Activated T-cell treated with anti-CD3 and anti-CD28 coated beads, Interleukin-2, amount 50 U/mL, for 24 hours (primary cell): Measurements from ENCODE around the gene SETDB2.
A peak's percentile ranks its signal among the peaks of the same experiment; 100 is the strongest.

Experiments used
- DNase-seq: peaks from one replicate; pipeline ENCODE4 v3.0.0-alpha.2; 2020
- H3K27ac Mint-ChIP-seq: 2 replicates; pipeline ENCODE4 v1.8.0; 2020; ENCODE audit warnings: mild to moderate bottlenecking, mixed read lengths
- H3K27me3 Mint-ChIP-seq: 2 replicates; pipeline ENCODE4 v1.8.0; 2020; ENCODE audit warnings: mixed read lengths
- H3K36me3 Mint-ChIP-seq: 2 replicates; pipeline ENCODE4 v1.8.0; 2020; ENCODE audit warnings: low read depth, mixed read lengths
- H3K4me1 Mint-ChIP-seq: 2 replicates; pipeline ENCODE4 v1.8.0; 2020; ENCODE audit warnings: low read depth, mixed read lengths
- H3K4me3 Mint-ChIP-seq: 2 replicates; pipeline ENCODE4 v1.8.0; 2020; ENCODE audit warnings: mild to moderate bottlenecking, moderate library complexity, mixed read lengths
- H3K9me3 Mint-ChIP-seq: 2 replicates; pipeline ENCODE4 v1.8.0; 2020; ENCODE audit warnings: mixed read lengths

SETDB2 gene

GRCh38 chr13:49443704-49444523 is at the start of gene SETDB2, which contains the start of gene CAB39L:
SETDB2 (plus strand) TSS chr13:49444274; CDS start chr13:49451894, 7,620 bp downstream.
CAB39L (minus strand) TSS chr13:49444064; CDS start chr13:49382910, 61,154 bp downstream.
- peaks cover 62% of the 10 kb centered on the region for H3K4me1 Mint-ChIP-seq
- peak; percentile 98 for DNase-seq
- peaks cover 39% of the 10 kb centered on the region for H3K36me3 Mint-ChIP-seq
- no peaks in the 10 kb centered on the region for H3K27me3 Mint-ChIP-seq
- peaks cover 2% of the 10 kb centered on the region for H3K9me3 Mint-ChIP-seq
- peak within 1 kb of the TSS; percentile 90 for H3K4me3 Mint-ChIP-seq
- H3K27ac Mint-ChIP-seq: peak within 1 kb of the TSS; percentile 96

GRCh38 chr13:49395451-49395865 is 48.6 kb upstream of the SETDB2 start:
- Mint-ChIP-seq H3K36me3 (no peaks in the 10 kb centered on the region), H3K9me3 (no peaks in the 10 kb centered on the region), H3K27ac (no peak overlapping the region), H3K27me3 (no peaks in the 10 kb centered on the region), H3K4me3 (no peak overlapping the region), H3K4me1 (no peaks in the 10 kb centered on the region)
- no peak for DNase-seq

- H3K9me3 Mint-ChIP-seq: no peaks in the 10 kb centered on the region
- H3K36me3 Mint-ChIP-seq: no peaks in the 10 kb centered on the region
- H3K4me3 Mint-ChIP-seq: no peak overlapping the region
- no peaks in the 10 kb centered on the region for H3K27me3 Mint-ChIP-seq
- no peak overlapping the region for H3K27ac Mint-ChIP-seq
- DNase-seq: no peak
- H3K4me1 Mint-ChIP-seq: no peaks in the 10 kb centered on the region
Observed at GRCh38 chr13:49395878-49396380, 48.1 kb upstream of the SETDB2 start.

- Mint-ChIP-seq H3K9me3 (peaks cover 4% of the 10 kb centered on the region), H3K36me3 (peaks cover 12% of the 10 kb centered on the region), H3K27ac (no peak overlapping the region)
Observed at GRCh38 chr13:49399801-49400472, 44.1 kb upstream of the SETDB2 start.

GRCh38 chr13:49400755-49401659 is 43.1 kb upstream of the SETDB2 start:
- no peaks in the 10 kb centered on the region for H3K27me3 Mint-ChIP-seq
- H3K4me3 Mint-ChIP-seq: no peak overlapping the region
- peaks cover 13% of the 10 kb centered on the region for H3K36me3 Mint-ChIP-seq
- H3K27ac Mint-ChIP-seq: no peak overlapping the region
- peaks cover 4% of the 10 kb centered on the region for H3K4me1 Mint-ChIP-seq
- DNase-seq: no peak
- H3K9me3 Mint-ChIP-seq: peaks cover 9% of the 10 kb centered on the region

More at GRCh38 chr13:49399801-49400472, 44.1 kb upstream of the SETDB2 start:
- Mint-ChIP-seq H3K4me1 (peaks cover 4% of the 10 kb centered on the region), H3K4me3 (no peak overlapping the region), H3K27me3 (no peaks in the 10 kb centered on the region)
- no peak for DNase-seq

- no peak overlapping the region for H3K4me3 Mint-ChIP-seq
- H3K36me3 Mint-ChIP-seq: peaks cover 13% of the 10 kb centered on the region
- no peaks in the 10 kb centered on the region for H3K27me3 Mint-ChIP-seq
- H3K9me3 Mint-ChIP-seq: peaks cover 9% of the 10 kb centered on the region
- H3K27ac Mint-ChIP-seq: no peak overlapping the region
- DNase-seq: no peak
- H3K4me1 Mint-ChIP-seq: peaks cover 4% of the 10 kb centered on the region
Observed at GRCh38 chr13:49403996-49404702, 39.9 kb upstream of the SETDB2 start.

- Mint-ChIP-seq H3K27me3 (no peaks in the 10 kb centered on the region), H3K9me3 (peaks cover 9% of the 10 kb centered on the region), H3K4me1 (peaks cover 4% of the 10 kb centered on the region), H3K4me3 (no peak overlapping the region), H3K36me3 (peaks cover 13% of the 10 kb centered on the region), H3K27ac (no peak overlapping the region)
- DNase-seq: no peak
Observed at GRCh38 chr13:49404703-49405020, 39.4 kb upstream of the SETDB2 start.

GRCh38 chr13:49407068-49407467 is 37.0 kb upstream of the SETDB2 start:
- DNase-seq: no peak
- Mint-ChIP-seq H3K27ac (no peak overlapping the region), H3K27me3 (no peaks in the 10 kb centered on the region), H3K4me3 (no peak overlapping the region), H3K36me3 (peaks cover 13% of the 10 kb centered on the region), H3K9me3 (peaks cover 9% of the 10 kb centered on the region), H3K4me1 (no peaks in the 10 kb centered on the region)

- no peak for DNase-seq
- Mint-ChIP-seq H3K4me1 (no peaks in the 10 kb centered on the region), H3K27me3 (no peaks in the 10 kb centered on the region), H3K4me3 (no peak overlapping the region), H3K27ac (no peak overlapping the region), H3K9me3 (peaks cover 9% of the 10 kb centered on the region), H3K36me3 (peaks cover 13% of the 10 kb centered on the region)
Observed at GRCh38 chr13:49407936-49408335, 36.1 kb upstream of the SETDB2 start.

GRCh38 chr13:49409008-49409407 is 35.1 kb upstream of the SETDB2 start:
- peaks cover 7% of the 10 kb centered on the region for H3K9me3 Mint-ChIP-seq
- H3K27ac Mint-ChIP-seq: no peak overlapping the region
- DNase-seq: no peak
- H3K4me1 Mint-ChIP-seq: no peaks in the 10 kb centered on the region
- H3K27me3 Mint-ChIP-seq: no peaks in the 10 kb centered on the region
- H3K4me3 Mint-ChIP-seq: no peak overlapping the region
- peaks cover 10% of the 10 kb centered on the region for H3K36me3 Mint-ChIP-seq

GRCh38 chr13:49410006-49410405 is 34.1 kb upstream of the SETDB2 start:
- no peak overlapping the region for H3K27ac Mint-ChIP-seq
- peaks cover under 1% of the 10 kb centered on the region for H3K36me3 Mint-ChIP-seq
- no peak overlapping the region for H3K4me3 Mint-ChIP-seq
- no peaks in the 10 kb centered on the region for H3K27me3 Mint-ChIP-seq
- H3K9me3 Mint-ChIP-seq: peaks cover 4% of the 10 kb centered on the region
- no peak for DNase-seq
- H3K4me1 Mint-ChIP-seq: no peaks in the 10 kb centered on the region

- Mint-ChIP-seq H3K9me3 (peaks cover under 1% of the 10 kb centered on the region), H3K27me3 (no peaks in the 10 kb centered on the region), H3K4me1 (no peaks in the 10 kb centered on the region), H3K4me3 (no peak overlapping the region), H3K36me3 (no peaks in the 10 kb centered on the region), H3K27ac (no peak overlapping the region)
- no peak for DNase-seq
Observed at GRCh38 chr13:49410477-49410876, 33.6 kb upstream of the SETDB2 start.

- no peaks in the 10 kb centered on the region for H3K36me3 Mint-ChIP-seq
- H3K27ac Mint-ChIP-seq: no peak overlapping the region
- no peaks in the 10 kb centered on the region for H3K4me1 Mint-ChIP-seq
- H3K9me3 Mint-ChIP-seq: no peaks in the 10 kb centered on the region
- no peak overlapping the region for H3K4me3 Mint-ChIP-seq
- no peaks in the 10 kb centered on the region for H3K27me3 Mint-ChIP-seq
- no peak for DNase-seq
Observed at GRCh38 chr13:49411353-49411752, 32.7 kb upstream of the SETDB2 start.

- no peak for DNase-seq
- H3K36me3 Mint-ChIP-seq: no peaks in the 10 kb centered on the region
- H3K9me3 Mint-ChIP-seq: no peaks in the 10 kb centered on the region
- H3K4me3 Mint-ChIP-seq: no peak overlapping the region
- H3K27me3 Mint-ChIP-seq: no peaks in the 10 kb centered on the region
- no peak overlapping the region for H3K27ac Mint-ChIP-seq
- H3K4me1 Mint-ChIP-seq: no peaks in the 10 kb centered on the region
Observed at GRCh38 chr13:49412749-49413148, 31.3 kb upstream of the SETDB2 start.
